Neuronal stem cell (in vitro differentiated cells): ENCODE measurements around the gene PNMA6F.

Source experiments
- DNase-seq: peaks from one replicate; pipeline ENCODE4 v3.0.0-alpha.2; 2013; ENCODE audit warnings: low spot score
- H2AFZ ChIP-seq: one replicate; pipeline ENCODE4 v1.6.1; 2013; ENCODE audit warnings: mild to moderate bottlenecking, low read length, inconsistent platforms
- H2AK5ac ChIP-seq: 2 replicates; pipeline ENCODE4 v1.6.1; 2013; ENCODE audit warnings: low read depth, mild to moderate bottlenecking, inconsistent platforms, low read length, moderate library complexity, mixed read lengths
- H2BK120ac ChIP-seq: 2 replicates; pipeline ENCODE4 v1.6.1; 2013; ENCODE audit warnings: low read depth, mild to moderate bottlenecking, inconsistent platforms, low read length, moderate library complexity, mixed read lengths
- H2BK12ac ChIP-seq: one replicate; pipeline ENCODE4 v1.6.1; 2013; ENCODE audit warnings: low read length, inconsistent platforms
- H2BK15ac ChIP-seq: 2 replicates; pipeline ENCODE4 v1.6.1; 2013; ENCODE audit warnings: mild to moderate bottlenecking, low read length, inconsistent platforms, mixed read lengths
- H2BK5ac ChIP-seq: one replicate; pipeline ENCODE4 v1.6.1; 2013; ENCODE audit warnings: inconsistent platforms, mild to moderate bottlenecking, low read length, moderate library complexity
- H3K14ac ChIP-seq: one replicate; pipeline ENCODE4 v1.6.1; 2013; ENCODE audit warnings: low read length, inconsistent platforms
- H3K18ac ChIP-seq: 2 replicates; pipeline ENCODE4 v1.6.1; 2013; ENCODE audit warnings: low read length, inconsistent platforms
- H3K23ac ChIP-seq: 2 replicates; pipeline ENCODE4 v1.6.1; 2013; ENCODE audit warnings: low read depth, mild to moderate bottlenecking, mixed read lengths, low read length, inconsistent platforms; ENCODE audit not compliant: poor library complexity
- H3K27ac ChIP-seq: replicated peaks from 3 replicates; pipeline ENCODE4 v1.5.1; 2013; ENCODE audit warnings: low read length, inconsistent platforms
- H3K27me3 ChIP-seq, 3 experiments: 2 replicates each; pipeline ENCODE4 v1.6.1; 2013; ENCODE audit warnings: low read length in 3 of 3, mild to moderate bottlenecking in 2 of 3, inconsistent platforms in 1 of 3, low read depth in 1 of 3, mixed read lengths in 1 of 3, moderate library complexity in 1 of 3; ENCODE audit not compliant: control insufficient read depth in 3 of 3, insufficient read depth in 3 of 3
- H3K36me3 ChIP-seq, 2 donors: replicated peaks in 1 of 2; 2 replicates each; pipeline ENCODE4 v1.6.1; 2013; ENCODE audit warnings: low read length in 2 of 2; ENCODE audit not compliant: control insufficient read depth in 2 of 2, insufficient read depth in 2 of 2
- H3K4ac ChIP-seq: 2 replicates; pipeline ENCODE4 v1.6.1; 2013; ENCODE audit warnings: inconsistent platforms, mild to moderate bottlenecking, low read length, moderate library complexity
- H3K4me1 ChIP-seq, 2 donors: 1 replicate in 1 of 2; 2 replicates in 1 of 2; pipeline ENCODE4 v1.6.1; 2013; ENCODE audit warnings: low read length in 2 of 2, low read depth in 1 of 2; ENCODE audit not compliant: control insufficient read depth in 2 of 2, insufficient read depth in 1 of 2
- H3K4me2 ChIP-seq: one replicate; pipeline ENCODE4 v1.6.1; 2013; ENCODE audit warnings: mild to moderate bottlenecking, low read length, inconsistent platforms; ENCODE audit not compliant: insufficient read depth, poor library complexity, severe bottlenecking
- H3K4me3 ChIP-seq, 2 donors: 2 replicates each; pipeline ENCODE4 v1.5.1; 2013; ENCODE audit warnings: low read length in 2 of 2, mild to moderate bottlenecking in 2 of 2, inconsistent platforms in 1 of 2, moderate library complexity in 1 of 2
- H3K79me1 ChIP-seq: one replicate; pipeline ENCODE4 v1.6.1; 2013; ENCODE audit warnings: low read depth, mild to moderate bottlenecking, inconsistent platforms, low read length, moderate library complexity
- H3K9ac ChIP-seq: one replicate; pipeline ENCODE4 v1.6.1; 2013; ENCODE audit warnings: mild to moderate bottlenecking, low read depth, low read length, inconsistent platforms; ENCODE audit not compliant: poor library complexity
- H3K9me3 ChIP-seq, 2 donors: replicated peaks in 1 of 2; 2 replicates each; pipeline versions ENCODE3 to v1.6.1; 2013; ENCODE audit warnings: low read length in 2 of 2, mild to moderate bottlenecking in 2 of 2, inconsistent platforms in 1 of 2, low read depth in 1 of 2, mixed read lengths in 1 of 2, moderate library complexity in 1 of 2; ENCODE audit not compliant: control insufficient read depth in 2 of 2, insufficient read depth in 1 of 2
- H4K8ac ChIP-seq: one replicate; pipeline ENCODE4 v1.6.1; 2013; ENCODE audit warnings: low read depth, mild to moderate bottlenecking, inconsistent platforms, low read length, moderate library complexity
- H4K91ac ChIP-seq: one replicate; pipeline ENCODE4 v1.6.1; 2013; ENCODE audit warnings: low read length, low read depth, mild to moderate bottlenecking, inconsistent platforms; ENCODE audit not compliant: poor library complexity
- WGBS, 2 donors: extraction: QIAGEN DNeasy Blood & Tissue Kit; methylation state at CpG; one replicate each; pipeline ENCODE4 v1.1.7; 2013; ENCODE audit warnings: missing lambda C conversion rate in 2 of 2, mixed read lengths in 1 of 2; ENCODE audit not compliant: insufficient read length in 2 of 2, insufficient replicate concordance in 1 of 2; ENCODE audit errors: extremely low coverage in 2 of 2; 5-methylcytosine and 5-hydroxymethylcytosine counted together

The PNMA6F gene

DNA sequence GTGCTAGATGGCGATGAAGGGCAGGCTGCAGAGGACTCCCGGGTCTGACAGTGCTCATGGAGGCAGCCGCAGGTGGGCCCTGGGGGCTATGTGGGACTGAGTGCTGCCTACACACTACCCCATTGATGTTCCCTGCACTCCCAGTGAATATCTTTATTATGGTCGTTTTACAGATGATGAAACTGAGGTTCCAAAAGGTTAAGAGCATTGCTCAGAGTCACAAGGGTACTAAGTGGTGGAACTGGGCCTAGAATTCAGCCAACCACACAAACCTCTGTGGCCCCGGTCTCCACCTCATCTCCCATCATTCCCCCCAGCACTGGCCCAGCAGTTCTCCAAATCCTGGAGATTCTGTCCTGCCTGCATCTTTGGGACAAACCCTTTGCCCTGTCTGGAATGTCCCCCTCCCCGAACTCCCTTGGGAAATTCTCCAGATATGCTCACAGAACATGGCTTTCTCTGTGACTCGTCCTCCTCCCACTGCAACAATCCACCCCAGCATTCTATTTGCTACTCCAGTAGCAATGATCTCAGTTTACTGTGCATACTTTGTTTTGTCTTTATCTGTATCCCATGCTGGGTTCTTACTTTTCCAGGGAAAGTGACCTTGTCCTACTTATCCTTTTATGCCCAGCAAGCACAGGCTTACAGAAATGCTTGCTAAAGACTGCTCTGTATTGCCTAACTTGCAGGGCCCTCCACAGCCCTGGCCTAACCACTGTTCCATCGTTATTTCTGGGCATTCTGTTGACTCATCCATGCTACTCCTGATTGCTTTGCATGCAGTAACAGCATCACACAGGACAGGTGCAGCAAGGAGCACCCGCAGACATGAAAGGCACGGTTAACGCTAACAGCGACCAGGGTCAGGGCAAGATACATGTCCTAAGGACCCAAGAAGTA lies 14.0 kb downstream of the PNMA6F start:
- Histone ChIP-seq H3K18ac (no peak overlapping the region), H2BK5ac (no peak overlapping the region), H3K4me2 (no peak overlapping the region), H3K79me1 (no peaks in the 10 kb centered on the region), H3K27ac (no peak overlapping the region), H3K27me3 (peaks cover 0 to 76% (median 0%) of the 10 kb centered on the region in 3 experiments), H2AK5ac (no peak overlapping the region), H4K91ac (no peak overlapping the region), H2BK15ac (no peak overlapping the region), H3K36me3 (no peaks in the 10 kb centered on the region), H2BK12ac (no peak overlapping the region), H3K14ac (no peak overlapping the region), H2BK120ac (no peak overlapping the region), H3K4ac (no peak overlapping the region), H3K9me3 (no peaks in the 10 kb centered on the region), H3K4me3 (no peak overlapping the region), H3K23ac (no peak overlapping the region), H3K4me1 (peaks cover 0 to 3% of the 10 kb centered on the region in 2 donors), H3K9ac (no peak overlapping the region), H4K8ac (no peak overlapping the region), H2AFZ (no peak overlapping the region)
- WGBS, 2 donors, result no CpG with 5 or more reads among the region's 12 CpGs
- DNase-seq, result no peak

DNA sequence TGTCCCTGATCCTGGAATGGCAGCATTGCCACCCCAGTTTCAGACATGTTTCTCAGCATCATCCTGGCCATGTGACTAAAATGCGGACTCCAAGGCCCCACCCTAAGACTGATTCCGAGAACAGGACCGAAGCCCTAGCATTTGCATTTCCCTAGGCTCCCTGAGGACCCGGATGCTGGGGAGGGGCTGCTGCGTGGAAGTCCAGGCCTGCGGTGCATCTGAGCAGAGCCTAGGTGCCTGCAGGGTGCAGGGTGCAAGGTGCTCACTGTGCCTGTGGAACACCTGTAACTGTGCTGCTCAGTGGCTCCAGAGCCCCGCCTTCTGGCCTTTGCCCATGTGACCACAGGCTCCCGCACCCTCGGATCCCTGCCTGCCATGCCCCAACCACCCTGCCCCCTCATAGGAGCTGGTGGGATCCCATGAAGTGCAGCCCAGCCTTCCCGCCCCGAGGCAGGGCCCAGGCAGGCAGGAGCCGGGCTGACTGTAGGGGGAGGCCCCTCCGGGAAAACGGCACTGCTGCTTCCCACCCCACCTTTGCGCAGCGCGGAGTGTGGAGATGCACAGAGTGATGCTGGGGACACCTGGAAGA lies 14.9 kb downstream of the PNMA6F start:
- H3K79me1 ChIP-seq, result no peaks in the 10 kb centered on the region
- no peak for DNase-seq
- no peak overlapping the region for H2AK5ac ChIP-seq
- H3K4me1 ChIP-seq, result peaks cover 0 to 3% of the 10 kb centered on the region in 2 donors
- H3K9ac ChIP-seq, result no peak overlapping the region
- H2BK15ac ChIP-seq, result peak overlapping the region; percentile 37
- peak overlapping the region; percentile 28 for H3K18ac ChIP-seq
- no peak overlapping the region for H4K91ac ChIP-seq
- no peak overlapping the region for H3K14ac ChIP-seq
- peaks cover 0 to 77% (median 0%) of the 10 kb centered on the region in 3 experiments for H3K27me3 ChIP-seq
- H3K9me3 ChIP-seq, result no peaks in the 10 kb centered on the region
- no peak overlapping the region for H2BK12ac ChIP-seq
- no peak overlapping the region for H3K27ac ChIP-seq
- no peak overlapping the region for H2BK120ac ChIP-seq
- H3K36me3 ChIP-seq, result no peaks in the 10 kb centered on the region
- H3K23ac ChIP-seq, result no peak overlapping the region
- no peak overlapping the region for H3K4me3 ChIP-seq
- no CpG with 5 or more reads among the region's 17 CpGs for WGBS, 2 donors
- H3K4me2 ChIP-seq, result no peak overlapping the region
- H3K4ac ChIP-seq, result no peak overlapping the region
- H2BK5ac ChIP-seq, result no peak overlapping the region
- H4K8ac ChIP-seq, result no peak overlapping the region
- H2AFZ ChIP-seq, result no peak overlapping the region

- H2BK15ac ChIP-seq, result no peak overlapping the region
- H3K27me3 ChIP-seq, result peaks cover 0 to 71% (median 0%) of the 10 kb centered on the region in 3 experiments
- no peak overlapping the region for H3K27ac ChIP-seq
- no peak overlapping the region for H4K8ac ChIP-seq
- no peak overlapping the region for H3K14ac ChIP-seq
- no peak overlapping the region for H3K9ac ChIP-seq
- WGBS, 2 donors, result no CpG with 5 or more reads among the region's 3 CpGs
- H3K18ac ChIP-seq, result no peak overlapping the region
- no peak overlapping the region for H2AK5ac ChIP-seq
- DNase-seq, result no peak
- no peak overlapping the region for H3K4me2 ChIP-seq
- H2AFZ ChIP-seq, result no peak overlapping the region
- H3K4me3 ChIP-seq, result no peak overlapping the region
- H2BK12ac ChIP-seq, result no peak overlapping the region
- no peak overlapping the region for H3K4ac ChIP-seq
- no peaks in the 10 kb centered on the region for H3K9me3 ChIP-seq
- H2BK5ac ChIP-seq, result no peak overlapping the region
- H3K4me1 ChIP-seq, result peaks cover 0 to 3% of the 10 kb centered on the region in 2 donors
- no peak overlapping the region for H2BK120ac ChIP-seq
- no peak overlapping the region for H3K23ac ChIP-seq
- no peak overlapping the region for H4K91ac ChIP-seq
- H3K79me1 ChIP-seq, result no peaks in the 10 kb centered on the region
- no peaks in the 10 kb centered on the region for H3K36me3 ChIP-seq
These were observed 15.6 kb downstream of the PNMA6F start for GRCh38 chrX:153305972-153306371.

- Histone ChIP-seq H4K8ac (no peak overlapping the region), H3K18ac (no peak overlapping the region), H3K36me3 (no peaks in the 10 kb centered on the region), H3K79me1 (no peaks in the 10 kb centered on the region), H2BK120ac (no peak overlapping the region), H4K91ac (no peak overlapping the region), H3K4ac (no peak overlapping the region), H2AFZ (no peak overlapping the region), H3K4me2 (no peak overlapping the region), H3K4me1 (no peaks in the 10 kb centered on the region), H2BK12ac (no peak overlapping the region), H3K27me3 (peaks cover 0 to 64% (median 0%) of the 10 kb centered on the region in 3 experiments), H3K9ac (no peak overlapping the region), H2AK5ac (no peak overlapping the region), H3K27ac (no peak overlapping the region), H3K23ac (no peak overlapping the region), H2BK5ac (no peak overlapping the region), H3K9me3 (no peaks in the 10 kb centered on the region), H3K14ac (no peak overlapping the region), H3K4me3 (no peak overlapping the region), H2BK15ac (no peak overlapping the region)
- no CpG with 5 or more reads among the region's 9 CpGs for WGBS, 2 donors
- DNase-seq, result no peak
These were observed 16.4 kb downstream of the PNMA6F start for GRCh38 chrX:153304988-153305736.
